GM12878 (cell line): Measurements from ENCODE around the gene NRP1. TPM values are rescaled to one million over a fixed set of nuclear protein-coding genes. Genes with fewer than 3 reads are reported as not detected.

ENCODE experiments used
- ATAC-seq: fragments of 200-7000 bp; cut with Tn5 transposase; 3 replicates; pipeline ENCODE4 v1.9.1; 2020; ENCODE audit warnings: mild to moderate bottlenecking, moderate library complexity
- BruUV-seq: library from RNA; stranded (reverse); fragments of 400-500 nt; replicated peaks from 2 replicates; lab custom pipeline; 2021; lab: Mats Ljungman, UMichigan
- CTCF ChIA-PET: fragments of 300-600 bp; sonication (Branson Sonifier 250); formaldehyde crosslinking; extraction: SDS; loops from one replicate; lab custom pipeline; 2021; ENCODE audit warnings: inconsistent platforms; lab: Yijun Ruan, JAX
- POLR2A ChIA-PET: fragments of 350-600 bp; formaldehyde crosslinking; extraction: SDS; loops from one replicate; lab custom pipeline; 2021; ENCODE audit warnings: inconsistent platforms; lab: Charles Lee
- RAD21 ChIA-PET: fragments of 300-600 bp; sonication (Branson Sonifier 250); formaldehyde crosslinking; loops from one replicate; lab custom pipeline; 2023; ENCODE audit warnings: antibody characterized with exemption; ENCODE audit not compliant: unreplicated experiment; lab: Charles Lee
- SMC1A ChIA-PET: fragments of 300-600 bp; sonication (Branson Sonifier 250); formaldehyde crosslinking; loops from one replicate; lab custom pipeline; 2023; ENCODE audit not compliant: unreplicated experiment, uncharacterized antibody; lab: Charles Lee
- DNase-seq: peaks from one replicate; pipeline ENCODE4 v3.0.0-alpha.2; 2011; ENCODE audit warnings: low read depth, low spot score
- FAIRE-seq: peaks from 3 replicates; lab custom pipeline; 2011; peaks lifted over from hg19 to GRCh38; lab: Jason Lieb, UNC
- H2AFZ ChIP-seq: 2 replicates; pipeline ENCODE4 v1.6.0; 2011; ENCODE audit warnings: low read depth, low read length, control low read depth; ENCODE audit not compliant: control insufficient read depth
- H3K27ac ChIP-seq: 2 replicates; pipeline ENCODE4 v1.5.1; 2011; ENCODE audit warnings: control low read depth; ENCODE audit not compliant: control insufficient read depth, insufficient read depth
- H3K27me3 ChIP-seq, 2 experiments: replicated peaks in 1 of 2; 2 replicates each; pipeline versions ENCODE4 v1.6.0 to v1.6.1; 2011; ENCODE audit warnings: low read length in 1 of 2; ENCODE audit not compliant: control insufficient read depth in 2 of 2, insufficient read depth in 2 of 2
- H3K36me3 ChIP-seq, 2 experiments: 2 replicates each; pipeline ENCODE4 v1.5.1; 2011; ENCODE audit warnings: low read length in 1 of 2; ENCODE audit not compliant: control insufficient read depth in 2 of 2, insufficient read depth in 2 of 2
- H3K4me1 ChIP-seq: 2 replicates; pipeline ENCODE4 v1.6.1; 2011; ENCODE audit warnings: mild to moderate bottlenecking, low read length, moderate library complexity, mixed read lengths; ENCODE audit not compliant: control insufficient read depth, insufficient read depth
- H3K4me2 ChIP-seq: 2 replicates; pipeline ENCODE4 v1.6.0; 2011; ENCODE audit warnings: control low read depth; ENCODE audit not compliant: control insufficient read depth, insufficient read depth
- H3K4me3 ChIP-seq: fragments of 200-600 bp; sonication (generic); 2 replicates; pipeline ENCODE4 v1.5.1; 2016
- H3K79me2 ChIP-seq: 2 replicates; pipeline ENCODE4 v1.6.0; 2011; ENCODE audit warnings: low read length; ENCODE audit not compliant: control insufficient read depth, insufficient read depth
- H3K9ac ChIP-seq: 2 replicates; pipeline ENCODE4 v1.8.0; 2011; ENCODE audit warnings: low read length, control low read depth, mixed read lengths; ENCODE audit not compliant: control insufficient read depth, insufficient read depth
- H3K9me3 ChIP-seq: replicated peaks from 3 replicates; pipeline ENCODE4 v1.5.1; 2011; ENCODE audit warnings: mild to moderate bottlenecking, low read length; ENCODE audit not compliant: control insufficient read depth, insufficient read depth
- H4K20me1 ChIP-seq: 2 replicates; pipeline ENCODE4 v1.6.0; 2011; ENCODE audit not compliant: control insufficient read depth, insufficient read depth
- ATF2 ChIP-seq: IDR thresholded peaks from 2 replicates; pipeline ENCODE4 v1.6.1; 2012; ENCODE audit warnings: low read length, inconsistent platforms
- ESRRA ChIP-seq: IDR thresholded peaks from 2 replicates; pipeline ENCODE4 v1.6.1; 2012; ENCODE audit warnings: mild to moderate bottlenecking, low read length, improper control_type of control experiment
- HDAC2 ChIP-seq: fragments of 200-600 bp; sonication (generic); IDR thresholded peaks from 2 replicates; pipeline ENCODE4 v1.6.1; 2017
- KAT2A ChIP-seq: conservative IDR thresholded peaks from 2 replicates; pipeline ENCODE4 v1.6.1; 2011; ENCODE audit warnings: low read depth, low read length; ENCODE audit not compliant: control insufficient read depth
- MEF2A ChIP-seq: IDR thresholded peaks from 2 replicates; pipeline ENCODE4 v1.6.1; 2011; ENCODE audit warnings: low read depth, mild to moderate bottlenecking, low read length, moderate library complexity; ENCODE audit not compliant: insufficient read depth
- MYC ChIP-seq: IDR thresholded peaks from 2 replicates; pipeline ENCODE4 v1.6.1; 2011; ENCODE audit warnings: mild to moderate bottlenecking, low read length, moderate library complexity, inconsistent platforms; ENCODE audit not compliant: insufficient read depth, insufficient replicate concordance, insufficient read length, severe bottlenecking
- RB1 ChIP-seq: fragments of 450-650 bp; formaldehyde crosslinking; IDR thresholded peaks from 2 replicates; pipeline ENCODE4 v1.6.1; 2017; ENCODE audit warnings: mild to moderate bottlenecking, borderline replicate concordance
- REST ChIP-seq: IDR thresholded peaks from 2 replicates; pipeline ENCODE4 v1.6.1; 2012; ENCODE audit warnings: mild to moderate bottlenecking, low read depth, low read length
- ZNF687 ChIP-seq: fragments of 450-650 bp; IDR thresholded peaks from 2 replicates; pipeline ENCODE4 v1.6.1; 2017; ENCODE audit warnings: mild to moderate bottlenecking, moderate library complexity
- in situ Hi-C: fragments of 300-500 bp; cut with MboI; formaldehyde crosslinking; loops from 9 replicates; pipeline ENCODE4 v1.14.3; 2018; ENCODE audit warnings: mixed read lengths
- intact Hi-C: fragments of 100-400 bp; cut with micrococcal nuclease; formaldehyde crosslinking; loops from one replicate; pipeline ENCODE4 v1.14.2; 2022; ENCODE audit not compliant: unreplicated experiment
- polyA plus RNA-seq, 11 experiments: library from polyadenylated mRNA; depleted of rRNA in 4 of 11; unstranded in 6 of 11; stranded (reverse) in 5 of 11; fragments of >200 nt; fragmentation: Nextera tagmentation in 4 of 11; fragmentation: Illumina TruSeq in 1 of 11; extraction: Ambion mirVana in 4 of 11; extraction: Trizol in 1 of 11; gene quantifications; 1 replicate in 1 of 11; 2 replicates in 10 of 11; pipeline versions ENCODE4 v1.2.1 to v1.2.3, GENCODE V29; 2011 to 2016; ENCODE audit warnings: inconsistent platforms in 2 of 11, missing spikeins in 2 of 11, low read depth in 1 of 11
- total RNA-seq, 4 experiments: library from RNA; depleted of rRNA in 3 of 4; stranded (reverse); fragments of >200 nt in 3 of 4; fragmentation: Illumina TruSeq in 1 of 4; extraction: Trizol in 1 of 4; gene quantifications; 2 replicates each; pipeline versions ENCODE4 v1.2.1 to v1.2.3, GENCODE V29; 2013 to 2021

The NRP1 gene
- total and polyA plus RNA-seq, 10 of the 15 experiments (the other 5 are each of a cell fraction or from before 2014, with no cell fraction given), result 0.11 to 12.1 (median 0.52) TPM

- BruUV-seq, result no TSS peak
Measured at GRCh38 chr10:33363106-33363505, 28.6 kb upstream of the NRP1 start.

More at GRCh38 chr10:33363106-33363505, 28.6 kb upstream of the NRP1 start:
- Histone ChIP-seq H2AFZ (no peak overlapping the region), H3K4me3 (no peak overlapping the region), H3K4me2 (no peak overlapping the region), H3K4me1 (no peaks in the 10 kb centered on the region), H3K27me3 (no peaks in the 10 kb centered on the region), H3K36me3 (no peaks in the 10 kb centered on the region), H3K79me2 (no peaks in the 10 kb centered on the region), H3K9ac (no peak overlapping the region), H4K20me1 (no peaks in the 10 kb centered on the region), H3K9me3 (no peaks in the 10 kb centered on the region), H3K27ac (no peak overlapping the region)
- ChIA-PET SMC1A (no interaction called here), CTCF (no interaction called here), POLR2A (no interaction called here), RAD21 (interaction anchor here (0.8 kb wide), 1 partner anchor 18 kb away, joined by 3 read pairs; no protein-coding TSS in a partner anchor)
- FAIRE-seq (no peak), ATAC-seq (no peak), DNase-seq (no peak)
- TF ChIP-seq ATF2, result no peak
- no peak for TF ChIP-seq MEF2A
- no peak for TF ChIP-seq ESRRA
- no peak for TF ChIP-seq ZNF687
- no peak for TF ChIP-seq KAT2A
- no peak for TF ChIP-seq REST
- TF ChIP-seq HDAC2, result no peak
- no peak for TF ChIP-seq RB1
- TF ChIP-seq MYC, result no peak
- in situ Hi-C loops (no loop called here), intact Hi-C loops (no loop called here)
